Common myeloid progenitor, CD34-positive (primary cell): Measurements from ENCODE around the gene PNPLA3.

ENCODE experiments used
- CTCF ChIA-PET: fragments of 350-600 bp; sonication (Branson Sonifier 250); formaldehyde crosslinking; loops from one replicate; lab custom pipeline; 2021; ENCODE audit warnings: antibody characterized with exemption; lab: Charles Lee
- POLR2A ChIA-PET: fragments of 350-600 bp; sonication (Branson Sonifier 250); formaldehyde crosslinking; loops from one replicate; lab custom pipeline; 2021; ENCODE audit warnings: antibody characterized with exemption; lab: Charles Lee
- DNase-seq, 3 donors: peaks; one replicate each; pipeline versions ENCODE4 v3.0.0 to v3.0.0-alpha.2; 2013
- H3K27ac ChIP-seq, 2 experiments: 1 replicate in 1 of 2; 2 replicates in 1 of 2; pipeline ENCODE4 v1.7.0; 2013; ENCODE audit warnings: inconsistent platforms in 2 of 2, low read length in 2 of 2, mild to moderate bottlenecking in 2 of 2, low read depth in 1 of 2, moderate library complexity in 1 of 2; ENCODE audit not compliant: severe bottlenecking in 2 of 2, insufficient read depth in 1 of 2, poor library complexity in 1 of 2
- H3K27me3 ChIP-seq, 5 experiments: replicated peaks in 2 of 5; 1 replicate in 3 of 5; 2 replicates in 2 of 5; pipeline versions ENCODE4 v1.6.1 to v1.7.0; 2013; ENCODE audit warnings: low read length in 4 of 5, mild to moderate bottlenecking in 2 of 5, moderate library complexity in 2 of 5, inconsistent platforms in 1 of 5; ENCODE audit not compliant: insufficient read depth in 5 of 5, control insufficient read depth in 4 of 5
- H3K36me3 ChIP-seq, 4 experiments: 1 replicate in 2 of 4; 2 replicates in 2 of 4; pipeline versions ENCODE4 v1.6.1 to v1.7.0; 2013; ENCODE audit warnings: low read length in 3 of 4, control low read depth in 1 of 4, mild to moderate bottlenecking in 1 of 4; ENCODE audit not compliant: control insufficient read depth in 4 of 4, insufficient read depth in 4 of 4
- H3K4me1 ChIP-seq, 4 experiments: 1 replicate in 3 of 4; 2 replicates in 1 of 4; pipeline versions ENCODE4 v1.6.1 to v1.7.1; 2013; ENCODE audit warnings: low read length in 3 of 4, mild to moderate bottlenecking in 3 of 4, control low read depth in 1 of 4, inconsistent platforms in 1 of 4, moderate library complexity in 1 of 4; ENCODE audit not compliant: control insufficient read depth in 4 of 4, insufficient read depth in 4 of 4; ENCODE audit errors: control extremely low read depth in 1 of 4
- H3K4me3 ChIP-seq, 7 experiments: 1 replicate in 4 of 7; 2 replicates in 3 of 7; pipeline versions ENCODE4 v1.5.1 to v1.7.0; 2013; ENCODE audit warnings: mild to moderate bottlenecking in 7 of 7, low read length in 6 of 7, moderate library complexity in 6 of 7, inconsistent platforms in 2 of 7, low read depth in 2 of 7, control low read depth in 1 of 7; ENCODE audit not compliant: insufficient read depth in 4 of 7, control insufficient read depth in 1 of 7; ENCODE audit errors: extremely low read depth in 1 of 7
- H3K9me3 ChIP-seq, 5 experiments: 1 replicate in 4 of 5; 2 replicates in 1 of 5; pipeline versions ENCODE4 v1.6.1 to v1.7.1; 2013; ENCODE audit warnings: low read length in 4 of 5, mild to moderate bottlenecking in 2 of 5, inconsistent platforms in 1 of 5, low read depth in 1 of 5, moderate library complexity in 1 of 5; ENCODE audit not compliant: control insufficient read depth in 4 of 5, insufficient read depth in 2 of 5; ENCODE audit errors: control extremely low read depth in 1 of 5
- WGBS: methylation state at CpG from one replicate; pipeline ENCODE4 v1.1.5; 2013; ENCODE audit not compliant: insufficient coverage; 5-methylcytosine and 5-hydroxymethylcytosine counted together

PNPLA3 gene

GRCh38 chr22:43995798-43996169 is 72.2 kb downstream of the PNPLA3 start:
- ChIA-PET CTCF (interaction anchor here (1.3 to 12.5 kb wide), 4 partner anchors 73 to 630 kb away, joined by 5 to 328 read pairs (median 24); no protein-coding TSS in a partner anchor), POLR2A (interaction anchor here (0.9 kb wide), 1 partner anchor 80 kb away, joined by 3 read pairs; no protein-coding TSS in a partner anchor)
- 35% methylated on average over 2 of the region's 10 CpGs for WGBS
- Histone ChIP-seq H3K9me3 (no peaks in the 10 kb centered on the region), H3K27me3 (no peaks in the 10 kb centered on the region), H3K4me3 (peak overlapping the region in 5 of 7 experiments; percentile 41 to 72 (median 48)), H3K36me3 (peaks cover 3 to 66% (median 38%) of the 10 kb centered on the region in 4 experiments), H3K27ac (peak overlapping the region in 1 of 2 experiments; percentile 1), H3K4me1 (peaks cover 0 to 19% (median 13%) of the 10 kb centered on the region in 4 experiments)
- no peak for DNase-seq

- H3K4me3 ChIP-seq: peak overlapping the region in 6 of 7 experiments; percentile 28 to 72 (median 46)
- CTCF ChIA-PET: interaction anchor here (1.3 to 12.5 kb wide), 3 partner anchors 90 to 630 kb away, joined by 5 to 328 read pairs (median 8); no protein-coding TSS in a partner anchor
- peak; percentile 70 to 76 (median 71) for DNase-seq
- peaks cover 3 to 64% (median 35%) of the 10 kb centered on the region in 4 experiments for H3K36me3 ChIP-seq
- H3K27me3 ChIP-seq: no peaks in the 10 kb centered on the region
- no peaks in the 10 kb centered on the region for H3K9me3 ChIP-seq
- H3K27ac ChIP-seq: peak overlapping the region in 1 of 2 experiments; percentile 1
- POLR2A ChIA-PET: interaction anchor here (0.9 kb wide), 1 partner anchor 79 kb away, joined by 3 read pairs; no protein-coding TSS in a partner anchor
- 68% methylated on average over 41 of the region's 45 CpGs for WGBS
- H3K4me1 ChIP-seq: peaks cover 0 to 19% (median 13%) of the 10 kb centered on the region in 4 experiments
These were observed 72.8 kb downstream of the PNPLA3 start for GRCh38 chr22:43996170-43996980.

- ChIA-PET POLR2A (no interaction called here), CTCF (interaction anchor here (12.5 kb wide), 1 partner anchor 89 kb away, joined by 328 read pairs; no protein-coding TSS in a partner anchor)
- H3K9me3 ChIP-seq: no peaks in the 10 kb centered on the region
- no peaks in the 10 kb centered on the region for H3K27me3 ChIP-seq
- H3K4me3 ChIP-seq: no peak overlapping the region
- no peak for DNase-seq
- 92% methylated on average over 6 of the region's 8 CpGs for WGBS
- H3K4me1 ChIP-seq: peaks cover 0 to 19% (median 13%) of the 10 kb centered on the region in 4 experiments
- no peak overlapping the region for H3K27ac ChIP-seq
- H3K36me3 ChIP-seq: peaks cover 3 to 59% (median 32%) of the 10 kb centered on the region in 4 experiments
These were observed 73.3 kb downstream of the PNPLA3 start for GRCh38 chr22:43996981-43997265.
